SK-N-SH treated with all-trans-retinoic acid at 6 μM for 48 hours (cell line): ENCODE data around the gene TST.

Source experiments
- ATAC-seq: fragments of 200-7000 bp; cut with Tn5 transposase; 3 replicates; pipeline ENCODE4 v1.9.1; 2020; ENCODE audit warnings: mild to moderate bottlenecking, moderate library complexity
- ARNTL ChIP-seq: fragments of 450-650 bp; formaldehyde crosslinking; IDR thresholded peaks from 2 replicates; pipeline ENCODE4 v1.5.0; 2020; ENCODE audit warnings: low read depth, mild to moderate bottlenecking, moderate library complexity, borderline replicate concordance
- BACH2 ChIP-seq: fragments of 250-450 bp; sonication (Bioruptor Pico); IDR thresholded peaks from 2 replicates; pipeline ENCODE4 v1.9.0; 2021; ENCODE audit warnings: mild to moderate bottlenecking, borderline replicate concordance
- CSRNP3 ChIP-seq: fragments of 250-450 bp; sonication (Bioruptor Pico); IDR thresholded peaks from 2 replicates; pipeline ENCODE4 v1.5.1; 2021; ENCODE audit warnings: mild to moderate bottlenecking, moderate library complexity
- ESRRG ChIP-seq: fragments of 250-450 bp; sonication (Bioruptor Pico); IDR thresholded peaks from 2 replicates; pipeline ENCODE4 v1.6.1; 2021; ENCODE audit warnings: mild to moderate bottlenecking
- GLIS3 ChIP-seq: fragments of 250-450 bp; sonication (Bioruptor Pico); IDR thresholded peaks from 2 replicates; pipeline ENCODE4 v1.5.0; 2020; ENCODE audit warnings: mild to moderate bottlenecking, moderate library complexity
- ISL1 ChIP-seq: fragments of 250-450 bp; sonication (Bioruptor Pico); IDR thresholded peaks from 2 replicates; pipeline ENCODE4 v2.1.2; 2022; ENCODE audit warnings: mild to moderate bottlenecking, moderate library complexity
- OSR1 ChIP-seq: fragments of 250-450 bp; sonication (Bioruptor Pico); IDR thresholded peaks from 2 replicates; pipeline ENCODE4 v1.8.0; 2022; ENCODE audit warnings: moderate library complexity, mild to moderate bottlenecking, inconsistent platforms
- PATZ1 ChIP-seq: fragments of 250-450 bp; sonication (Bioruptor Pico); IDR thresholded peaks from 2 replicates; pipeline ENCODE4 v1.8.0; 2020; ENCODE audit warnings: mild to moderate bottlenecking, moderate library complexity, borderline replicate concordance
- POU6F1 ChIP-seq: fragments of 250-450 bp; sonication (Bioruptor Pico); IDR thresholded peaks from 2 replicates; pipeline ENCODE4 v1.8.0; 2021; ENCODE audit warnings: low read depth, mild to moderate bottlenecking, moderate library complexity, borderline replicate concordance
- PPARA ChIP-seq: fragments of 250-450 bp; sonication (Bioruptor Pico); IDR thresholded peaks from 2 replicates; pipeline ENCODE4 v1.5.0; 2020; ENCODE audit warnings: mild to moderate bottlenecking, borderline replicate concordance
- RARB ChIP-seq: fragments of 250-450 bp; sonication (Bioruptor Pico); IDR thresholded peaks from 2 replicates; pipeline ENCODE4 v1.8.0; 2021; ENCODE audit warnings: mild to moderate bottlenecking, moderate library complexity
- SNAI2 ChIP-seq: fragments of 250-450 bp; sonication (Bioruptor Pico); IDR thresholded peaks from 2 replicates; pipeline ENCODE4 v1.5.0; 2020; ENCODE audit warnings: mild to moderate bottlenecking, moderate library complexity
- TCF4 ChIP-seq: fragments of 250-450 bp; sonication (Bioruptor Pico); IDR thresholded peaks from 2 replicates; pipeline ENCODE4 v1.8.0; 2021; ENCODE audit warnings: mild to moderate bottlenecking, moderate library complexity, borderline replicate concordance
- TOX ChIP-seq: fragments of 250-450 bp; sonication (Bioruptor Pico); IDR thresholded peaks from 2 replicates; pipeline ENCODE4 v1.8.0; 2021; ENCODE audit warnings: mild to moderate bottlenecking, moderate library complexity, borderline replicate concordance
- TSHZ2 ChIP-seq: fragments of 250-450 bp; sonication (Bioruptor Pico); IDR thresholded peaks from 2 replicates; pipeline ENCODE4 v1.5.0; 2020; ENCODE audit warnings: mild to moderate bottlenecking, moderate library complexity
- ZC3H10 ChIP-seq: fragments of 250-450 bp; sonication (Bioruptor Pico); IDR thresholded peaks from 2 replicates; pipeline ENCODE4 v1.5.1; 2021; ENCODE audit warnings: mild to moderate bottlenecking, moderate library complexity
- ZFP3 ChIP-seq: fragments of 250-450 bp; sonication (Bioruptor Pico); IDR thresholded peaks from 2 replicates; pipeline ENCODE4 v1.5.0; 2020; ENCODE audit warnings: mild to moderate bottlenecking, moderate library complexity
- ZNF565 ChIP-seq: fragments of 450-650 bp; formaldehyde crosslinking; conservative IDR thresholded peaks from 2 replicates; pipeline ENCODE4 v1.5.0; 2020; ENCODE audit warnings: low read depth, mild to moderate bottlenecking, moderate library complexity
- ZNF70 ChIP-seq: fragments of 450-650 bp; formaldehyde crosslinking; IDR thresholded peaks from 2 replicates; pipeline ENCODE4 v1.5.0; 2020; ENCODE audit warnings: mild to moderate bottlenecking, moderate library complexity
- ZNF8 ChIP-seq: fragments of 450-650 bp; formaldehyde crosslinking; IDR thresholded peaks from 2 replicates; pipeline ENCODE4 v1.5.0; 2020; ENCODE audit warnings: mild to moderate bottlenecking, moderate library complexity
- TF ChIP-seq, protein P1 (sequence below): fragments of 250-450 bp; sonication (Bioruptor Pico); IDR thresholded peaks from 2 replicates; pipeline ENCODE4 v1.5.1; 2020; ENCODE audit warnings: low read depth, mild to moderate bottlenecking, moderate library complexity

The TST gene

DNA sequence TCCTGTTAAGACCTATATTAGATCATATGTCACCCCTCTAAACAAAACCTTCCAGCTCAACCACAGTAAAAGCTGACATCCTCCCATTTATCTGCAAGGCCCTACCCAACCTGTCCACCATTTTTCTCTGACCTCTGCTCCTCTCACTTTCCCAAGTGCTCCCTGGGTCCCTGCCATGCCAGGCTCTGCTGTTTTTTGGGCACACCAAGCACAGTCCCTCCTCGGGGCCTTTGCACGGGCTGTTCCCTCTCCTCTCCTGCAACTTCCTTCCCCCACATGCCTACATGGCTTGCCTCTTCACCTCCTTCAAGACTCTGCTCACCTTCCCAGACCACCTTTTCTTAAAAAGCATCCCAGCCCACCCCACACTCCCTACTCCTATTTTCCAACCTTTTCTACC, 9.8 kb downstream of the TST start:
- ATAC-seq, result no peak
- no peak for TF ChIP-seq OSR1
- TF ChIP-seq ISL1 (CRISPR knock-in tag), result no peak
- no peak for TF ChIP-seq ZNF8 (CRISPR knock-in tag)
- TF ChIP-seq ZNF70 (CRISPR knock-in tag), result no peak
- no peak for TF ChIP-seq BACH2 (CRISPR knock-in tag)
- no peak for TF ChIP-seq GLIS3
- no peak for TF ChIP-seq ESRRG (CRISPR knock-in tag)
- no peak for TF ChIP-seq ZFP3 (CRISPR knock-in tag)
- no peak for TF ChIP-seq TSHZ2 (CRISPR knock-in tag)
- TF ChIP-seq RARB (CRISPR knock-in tag), result no peak
- no peak for TF ChIP-seq ZNF565
- no peak for TF ChIP-seq SNAI2 (CRISPR knock-in tag)
- TF ChIP-seq TOX (CRISPR knock-in tag), result no peak
- no peak for TF ChIP-seq POU6F1
- TF ChIP-seq, protein P1, sequence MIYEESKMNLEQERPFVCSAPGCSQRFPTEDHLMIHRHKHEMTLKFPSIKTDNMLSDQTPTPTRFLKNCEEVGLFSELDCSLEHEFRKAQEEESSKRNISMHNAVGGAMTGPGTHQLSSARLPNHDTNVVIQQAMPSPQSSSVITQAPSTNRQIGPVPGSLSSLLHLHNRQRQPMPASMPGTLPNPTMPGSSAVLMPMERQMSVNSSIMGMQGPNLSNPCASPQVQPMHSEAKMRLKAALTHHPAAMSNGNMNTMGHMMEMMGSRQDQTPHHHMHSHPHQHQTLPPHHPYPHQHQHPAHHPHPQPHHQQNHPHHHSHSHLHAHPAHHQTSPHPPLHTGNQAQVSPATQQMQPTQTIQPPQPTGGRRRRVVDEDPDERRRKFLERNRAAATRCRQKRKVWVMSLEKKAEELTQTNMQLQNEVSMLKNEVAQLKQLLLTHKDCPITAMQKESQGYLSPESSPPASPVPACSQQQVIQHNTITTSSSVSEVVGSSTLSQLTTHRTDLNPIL (CRISPR knock-in tag), result no peak
- no peak for TF ChIP-seq CSRNP3 (CRISPR knock-in tag)
- no peak for TF ChIP-seq ZC3H10 (CRISPR knock-in tag)
- no peak for TF ChIP-seq PATZ1 (CRISPR knock-in tag)
- TF ChIP-seq TCF4 (CRISPR knock-in tag), result no peak

- no peak for TF ChIP-seq RARB (CRISPR knock-in tag)
- no peak for ATAC-seq
Measured at GRCh38 chr22:37008365-37008764, 10.9 kb downstream of the TST start.

DNA sequence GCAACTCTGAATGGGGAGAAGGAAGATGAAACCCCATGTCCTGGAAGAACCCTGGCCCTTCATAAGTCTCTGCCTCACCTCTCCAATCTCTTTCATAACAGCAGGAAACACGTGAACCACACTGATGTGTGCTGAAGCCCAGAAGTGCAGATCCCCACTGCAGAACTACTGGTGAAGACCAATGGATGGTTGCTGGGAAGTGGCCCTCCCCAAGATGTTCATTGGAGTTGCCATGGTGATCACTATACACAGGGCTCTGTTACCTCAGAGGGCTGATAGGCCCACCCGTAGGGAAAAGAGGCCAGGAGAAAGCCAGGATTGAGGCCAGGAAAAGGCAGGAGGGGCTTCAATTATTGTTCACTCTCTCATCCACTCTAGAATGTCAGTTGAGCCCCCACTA, 11.6 kb downstream of the TST start:
- no peak for ATAC-seq
- TF ChIP-seq TCF4 (CRISPR knock-in tag), result no peak
- no peak for TF ChIP-seq ZFP3 (CRISPR knock-in tag)
- no peak for TF ChIP-seq ESRRG (CRISPR knock-in tag)
- TF ChIP-seq ZNF70 (CRISPR knock-in tag), result no peak
- no peak for TF ChIP-seq TOX (CRISPR knock-in tag)
- TF ChIP-seq PPARA (CRISPR knock-in tag), result no peak

- no peak for TF ChIP-seq TSHZ2 (CRISPR knock-in tag)
- no peak for TF ChIP-seq ARNTL (CRISPR knock-in tag)
- no peak for TF ChIP-seq RARB (CRISPR knock-in tag)
- ATAC-seq, result no peak
Measured at GRCh38 chr22:37002633-37003032, 16.6 kb downstream of the TST start.
